ENCODE measurements around the gene ZBTB12.

ZBTB12 gene

GRCh38 chr6:31892821-31893220, 9.1 kb downstream of the ZBTB12 start:
- Histone ChIP-seq H3K4me3 (ENCODE audit: low read depth, low read length, poor library complexity, severe bottlenecking) (no peak overlapping the region), H3K9ac (ENCODE audit: low read length) (no peak overlapping the region), H3K9me3 (ENCODE audit: low read length) (no peaks in the 10 kb centered on the region), H3K79me2 (ENCODE audit: insufficient read depth, low read length) (no peaks in the 10 kb centered on the region), H3K4me2 (ENCODE audit: low read length) (no peak overlapping the region), H3K27me3 (ENCODE audit: insufficient read depth, low read length) (no peaks in the 10 kb centered on the region), H3K9me2 (ENCODE audit: low read depth, low read length) (no peaks in the 10 kb centered on the region), H3K36me3 (ENCODE audit: insufficient read depth, low read length) (peaks cover 64% of the 10 kb centered on the region), H4K20me1 (ENCODE audit: insufficient read depth, low read length) (no peaks in the 10 kb centered on the region), H3K4me1 (ENCODE audit: insufficient read depth, low read length, severe bottlenecking) (peaks cover 11% of the 10 kb centered on the region), H3F3A (ENCODE audit: insufficient read depth, low read length) (no peaks in the 10 kb centered on the region), H2AFZ (ENCODE audit: low read length) (no peak overlapping the region), H3K27ac (ENCODE audit: low read depth, low read length, poor library complexity, severe bottlenecking) (no peak overlapping the region)
- TF ChIP-seq EZH2 (IDR thresholded peaks at IDR 0.05; ENCODE audit: borderline replicate concordance, low read length) = no peak
- TF ChIP-seq CTCF (IDR thresholded peaks at IDR 0.05; ENCODE audit: low read length) = no peak

- Histone ChIP-seq H3K4me1 (ENCODE audit: insufficient read depth, low read length, severe bottlenecking) (no peaks in the 10 kb centered on the region), H4K20me1 (ENCODE audit: insufficient read depth, low read length) (no peaks in the 10 kb centered on the region), H3K9ac (ENCODE audit: low read length) (no peak overlapping the region), H2AFZ (ENCODE audit: low read length) (no peak overlapping the region), H3K4me3 (ENCODE audit: low read depth, low read length, poor library complexity, severe bottlenecking) (no peak overlapping the region), H3K4me2 (ENCODE audit: low read length) (no peak overlapping the region), H3K27ac (ENCODE audit: low read depth, low read length, poor library complexity, severe bottlenecking) (no peak overlapping the region), H3K27me3 (ENCODE audit: insufficient read depth, low read length) (no peaks in the 10 kb centered on the region), H3K36me3 (ENCODE audit: insufficient read depth, low read length) (peaks cover 77% of the 10 kb centered on the region), H3F3A (ENCODE audit: insufficient read depth, low read length) (no peaks in the 10 kb centered on the region), H3K9me3 (ENCODE audit: low read length) (no peaks in the 10 kb centered on the region), H3K9me2 (ENCODE audit: low read depth, low read length) (no peaks in the 10 kb centered on the region), H3K79me2 (ENCODE audit: insufficient read depth, low read length) (no peaks in the 10 kb centered on the region)
- no peak for TF ChIP-seq CTCF (IDR thresholded peaks at IDR 0.05; ENCODE audit: low read length)
- TF ChIP-seq EZH2 (IDR thresholded peaks at IDR 0.05; ENCODE audit: borderline replicate concordance, low read length) = no peak
These were observed 12.4 kb downstream of the ZBTB12 start for GRCh38 chr6:31889331-31889972.

GRCh38 chr6:31888276-31889258, 13.3 kb downstream of the ZBTB12 start:
- no peaks in the 10 kb centered on the region for H3K9me3 ChIP-seq (ENCODE audit: low read length)
- no peak overlapping the region for H3K4me3 ChIP-seq (ENCODE audit: low read depth, low read length, poor library complexity, severe bottlenecking)
- no peak overlapping the region for H3K27ac ChIP-seq (ENCODE audit: low read depth, low read length, poor library complexity, severe bottlenecking)
- no peak overlapping the region for H3K9ac ChIP-seq (ENCODE audit: low read length)
- H3K4me2 ChIP-seq (ENCODE audit: low read length) = no peak overlapping the region
- no peaks in the 10 kb centered on the region for H4K20me1 ChIP-seq (ENCODE audit: insufficient read depth, low read length)
- peak; percentile 91 for TF ChIP-seq CTCF (IDR thresholded peaks at IDR 0.05; ENCODE audit: low read length)
- TF ChIP-seq EZH2 (IDR thresholded peaks at IDR 0.05; ENCODE audit: borderline replicate concordance, low read length) = no peak
- no peaks in the 10 kb centered on the region for H3K9me2 ChIP-seq (ENCODE audit: low read depth, low read length)
- no peaks in the 10 kb centered on the region for H3K27me3 ChIP-seq (ENCODE audit: insufficient read depth, low read length)
- H3F3A ChIP-seq (ENCODE audit: insufficient read depth, low read length) = no peaks in the 10 kb centered on the region
- H3K4me1 ChIP-seq (ENCODE audit: insufficient read depth, low read length, severe bottlenecking) = no peaks in the 10 kb centered on the region
- no peaks in the 10 kb centered on the region for H3K79me2 ChIP-seq (ENCODE audit: insufficient read depth, low read length)
- peaks cover 85% of the 10 kb centered on the region for H3K36me3 ChIP-seq (ENCODE audit: insufficient read depth, low read length)
- no peak overlapping the region for H2AFZ ChIP-seq (ENCODE audit: low read length)

Measured in OCI-LY1 (cell line).